ENCODE measurements around the gene USE1. TPM values are rescaled to one million over a fixed set of nuclear protein-coding genes. Genes with fewer than 3 reads are reported as not detected.
A peak's percentile ranks its signal among the peaks of the same experiment; 100 is the strongest.

USE1 gene
- total and polyA plus RNA-seq, 8 donors: 23.1 to 40.9 (median 31.6) TPM

DNA sequence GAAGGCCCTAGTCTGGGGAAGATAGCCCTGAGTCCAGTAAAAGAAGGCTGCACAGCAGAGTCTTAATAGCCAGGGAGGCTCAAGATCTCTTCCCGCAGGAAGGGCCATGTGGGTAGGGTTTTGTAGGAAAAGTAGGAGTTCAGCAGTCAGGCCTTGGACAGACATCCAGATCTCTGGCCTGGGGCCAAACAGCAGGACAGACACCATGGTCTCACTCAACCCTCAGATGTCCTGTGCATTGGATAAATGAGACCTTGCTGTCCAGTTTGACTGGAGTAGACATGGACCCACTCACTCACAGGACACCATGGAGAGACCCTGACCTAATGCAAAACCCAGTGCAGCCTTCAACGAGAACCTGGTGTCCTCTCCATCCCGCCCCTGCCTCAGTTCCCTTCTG lies 14.7 kb downstream of the USE1 start:
- Histone ChIP-seq H3K36me3 (peaks cover 0 to 48% of the 10 kb centered on the region in 2 donors), H3K4me3 (no peak overlapping the region), H3K9me3 (no peaks in the 10 kb centered on the region), H3K27ac (no peak overlapping the region), H3K4me1 (peaks cover 14 to 32% of the 10 kb centered on the region in 2 donors), H3K27me3 (no peaks in the 10 kb centered on the region)
- intact Hi-C loops (cut with DNase I): no loop called here
- DNase-seq (no peak), ATAC-seq (no peak)
- TF ChIP-seq CTCF (IDR thresholded peaks at IDR 0.05): no peak

DNA sequence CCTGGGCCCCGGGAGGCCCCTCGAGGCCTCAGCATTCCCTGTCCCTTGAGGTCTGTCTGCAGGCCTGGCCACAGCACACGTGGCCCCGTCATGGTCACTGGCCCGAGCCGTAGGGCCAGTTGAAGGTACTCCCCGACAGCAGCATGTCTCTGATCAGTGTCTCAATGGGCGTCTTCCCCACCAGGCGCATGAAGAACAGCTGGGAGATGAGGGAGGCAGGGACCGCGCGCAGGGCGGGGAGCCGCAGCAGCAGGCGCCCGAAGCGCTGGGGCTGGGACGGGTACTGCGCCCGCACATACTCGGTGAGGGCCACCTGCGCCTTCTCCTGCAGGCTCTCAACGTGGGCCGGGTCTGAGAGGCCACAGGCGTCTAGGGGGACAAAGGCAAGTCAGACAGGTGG lies 17.1 kb downstream of the USE1 start:
- peaks cover 0 to 48% of the 10 kb centered on the region in 2 donors for H3K36me3 ChIP-seq
- no peak overlapping the region for H3K4me3 ChIP-seq
- H3K27me3 ChIP-seq: no peaks in the 10 kb centered on the region
- no peak overlapping the region for H3K27ac ChIP-seq
- TF ChIP-seq CTCF (IDR thresholded peaks at IDR 0.05): no peak
- no peak for ATAC-seq
- H3K9me3 ChIP-seq: no peaks in the 10 kb centered on the region
- intact Hi-C loops (cut with DNase I): no loop called here
- DNase-seq: no peak
- peaks cover 18 to 33% of the 10 kb centered on the region in 2 donors for H3K4me1 ChIP-seq

DNA sequence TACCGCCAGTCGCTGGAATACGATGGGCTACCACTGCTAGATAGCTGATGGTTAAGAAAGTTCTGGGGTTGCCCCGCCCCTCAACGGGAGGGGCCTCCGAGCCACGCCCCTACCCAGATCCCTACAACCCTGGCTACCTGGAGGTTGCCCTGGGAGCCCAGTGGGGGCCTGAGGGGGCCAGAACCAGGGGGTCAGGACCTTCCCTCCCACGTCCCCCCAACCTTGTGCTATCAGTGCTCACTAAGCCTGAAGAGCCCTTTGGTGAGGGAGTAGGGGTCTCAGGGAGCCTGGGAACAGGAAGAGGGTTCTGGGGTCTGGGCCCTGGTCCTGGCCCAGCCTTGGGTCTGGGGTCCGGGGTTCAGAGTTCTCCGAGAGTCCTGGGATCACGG lies 19.7 kb downstream of the USE1 start:
- intact Hi-C loops (cut with DNase I): no loop called here
- Histone ChIP-seq H3K4me1 (peaks cover 18 to 27% of the 10 kb centered on the region in 2 donors), H3K36me3 (peaks cover 0 to 40% of the 10 kb centered on the region in 2 donors), H3K4me3 (peak overlapping the region; percentile 41 to 53), H3K27ac (peak overlapping the region; percentile 69 to 72), H3K27me3 (no peaks in the 10 kb centered on the region), H3K9me3 (no peaks in the 10 kb centered on the region)
- DNase-seq (peak in 2 of 4 donors; percentile 57 to 89), ATAC-seq (peak; percentile 80)
- no peak for TF ChIP-seq CTCF (IDR thresholded peaks at IDR 0.05)

- TF ChIP-seq CTCF (IDR thresholded peaks at IDR 0.05): peak; percentile 27 to 46
These were observed 20.3 kb downstream of the USE1 start for GRCh38 chr19:17235300-17235970.

GRCh38 chr19:17235971-17236777 lies 21.0 kb downstream of the USE1 start:
- peak overlapping the region; percentile 69 to 72 for H3K27ac ChIP-seq
- ATAC-seq: peak; percentile 31
- H3K4me3 ChIP-seq: peak overlapping the region; percentile 41 to 53
- H3K27me3 ChIP-seq: no peaks in the 10 kb centered on the region
- peaks cover 18 to 27% of the 10 kb centered on the region in 2 donors for H3K4me1 ChIP-seq
- peaks cover 0 to 36% of the 10 kb centered on the region in 2 donors for H3K36me3 ChIP-seq
- DNase-seq: peak in 1 of 4 donors; percentile 59
- no peak for TF ChIP-seq CTCF (IDR thresholded peaks at IDR 0.05)
- no peaks in the 10 kb centered on the region for H3K9me3 ChIP-seq
- intact Hi-C loops (cut with DNase I): no loop called here

More at GRCh38 chr19:17235300-17235970, 20.3 kb downstream of the USE1 start:
- ATAC-seq: peak; percentile 89
- Histone ChIP-seq H3K4me3 (peak overlapping the region; percentile 41 to 53), H3K27ac (peak overlapping the region; percentile 69 to 72), H3K27me3 (no peaks in the 10 kb centered on the region), H3K36me3 (peaks cover 0 to 43% of the 10 kb centered on the region in 2 donors), H3K9me3 (no peaks in the 10 kb centered on the region), H3K4me1 (peaks cover 18 to 27% of the 10 kb centered on the region in 2 donors)
- intact Hi-C loops (cut with DNase I): no loop called here
- DNase-seq: peak; percentile 64 to 95 (median 82)

Data from left lung (tissue), 10 donors.